Inferior parietal cortex (tissue), 1 donor: ENCODE measurements around the gene NCAN.

Source experiments
- DNase-seq: peaks from one replicate; pipeline ENCODE4 v3.0.0-alpha.2; 2016; ENCODE audit errors: extremely low spot score

NCAN gene

DNA sequence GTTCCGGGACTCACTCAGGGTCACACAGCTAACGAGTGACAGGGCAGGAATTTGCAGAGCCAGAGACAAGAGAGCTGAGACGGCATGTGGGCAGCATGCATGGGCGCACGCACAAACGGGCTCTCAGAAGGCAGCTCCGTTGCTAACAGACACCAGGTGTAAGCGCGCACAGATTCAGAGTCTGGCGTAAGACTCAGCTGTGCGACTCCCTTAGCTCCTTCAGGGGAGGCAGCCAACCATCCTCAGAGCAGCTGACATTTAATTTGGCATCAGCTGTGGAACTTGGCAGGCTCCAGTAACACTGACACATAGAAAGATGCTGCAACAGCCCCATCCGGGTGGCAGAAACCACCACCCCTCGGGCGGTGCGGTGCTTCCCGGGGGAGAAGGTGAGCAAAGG is 68.8 kb downstream of the NCAN start:
- DNase-seq, result peak; percentile 50

DNA sequence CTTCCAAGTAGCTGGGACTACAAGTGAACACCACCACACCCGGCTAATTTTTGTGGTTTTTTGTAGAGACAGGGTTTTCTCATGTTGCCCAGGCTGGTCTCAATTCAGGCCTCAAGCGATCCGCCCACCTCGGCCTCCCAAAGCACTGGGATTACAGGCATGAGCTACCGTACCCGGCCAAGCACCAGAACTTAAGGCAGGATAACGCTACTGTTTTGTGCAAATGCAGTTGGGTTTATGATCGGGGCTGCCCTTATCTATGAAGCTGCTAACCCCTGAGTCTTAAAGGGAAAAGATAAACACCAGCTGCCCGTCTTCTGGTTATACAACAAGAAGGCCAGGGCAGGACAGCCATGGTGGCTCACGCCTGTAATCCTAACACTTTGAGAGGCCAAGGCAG is 73.9 kb downstream of the NCAN start:
- DNase-seq, result no peak

DNA sequence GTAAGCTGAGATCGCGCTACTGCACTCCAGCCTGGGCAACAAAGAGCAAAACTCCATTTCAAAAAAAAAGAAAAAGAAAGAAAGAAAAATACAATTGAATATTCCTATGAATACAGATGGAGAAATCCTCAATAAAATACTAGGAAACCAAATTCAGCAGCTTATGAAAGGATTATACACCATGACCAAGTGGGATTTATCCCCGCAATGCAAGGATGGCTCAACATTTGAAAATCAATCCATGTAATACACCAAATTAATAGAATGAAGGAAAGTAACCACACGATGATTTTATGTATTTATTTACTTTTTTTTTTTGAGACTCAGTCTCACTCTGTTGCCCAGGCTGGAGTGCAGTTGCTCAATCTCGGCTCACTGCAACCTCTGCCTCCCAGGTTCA is 80.8 kb downstream of the NCAN start:
- DNase-seq, result no peak

DNA sequence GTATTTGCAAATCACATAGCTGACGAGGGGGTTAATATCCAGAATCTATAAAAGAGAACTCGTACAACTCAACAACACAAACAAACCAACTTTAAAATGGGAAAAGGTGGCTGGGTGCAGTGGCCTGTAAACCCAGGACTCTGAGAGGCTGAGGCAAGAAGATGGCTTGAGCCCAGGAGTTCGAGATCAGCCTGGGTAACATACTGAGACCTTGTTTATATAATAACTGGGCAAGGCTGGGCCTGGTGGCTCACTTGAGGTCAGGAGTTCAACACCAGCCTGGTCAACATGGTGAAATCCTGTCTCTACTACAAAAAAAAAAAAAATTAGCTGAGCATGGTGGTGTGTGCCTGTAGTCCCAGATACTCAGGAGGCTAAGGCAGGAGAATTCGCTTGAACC is 83.2 kb downstream of the NCAN start:
- no peak for DNase-seq

DNA sequence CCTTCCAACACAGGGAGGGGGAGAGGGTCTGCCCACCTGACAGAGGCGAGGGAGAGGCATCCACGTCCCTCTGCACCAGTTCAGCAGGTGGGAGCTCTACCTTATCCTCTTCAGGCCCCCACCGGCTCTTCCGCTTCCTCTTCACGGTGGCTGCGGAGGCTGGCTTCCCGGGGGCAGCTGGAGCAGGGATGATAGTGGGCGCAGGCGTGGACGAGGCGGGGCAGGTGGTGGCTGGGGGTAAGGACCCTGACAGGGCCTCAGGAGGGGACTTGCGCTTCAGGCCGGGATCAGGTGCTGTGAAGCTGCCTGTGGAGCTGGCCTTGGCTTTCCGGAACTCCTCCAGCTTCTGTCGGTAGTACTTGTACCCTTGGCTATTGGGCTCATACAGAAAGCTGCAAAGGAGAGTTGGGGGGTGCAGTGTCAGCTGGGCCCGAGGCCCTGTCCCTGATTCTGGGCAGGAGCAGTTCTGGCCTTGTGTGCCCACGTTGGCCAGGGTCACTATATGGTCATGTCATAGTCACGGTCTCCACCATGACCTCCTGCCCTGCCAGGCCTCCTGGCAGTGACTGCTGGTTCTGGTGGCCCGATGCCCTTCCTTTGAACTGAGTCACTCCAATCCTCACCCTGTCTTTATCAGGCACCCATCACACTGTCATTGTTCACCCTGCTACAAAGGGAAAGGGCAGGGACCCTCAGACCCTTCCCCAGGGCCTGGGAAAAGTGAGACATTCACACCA is 85.4 kb downstream of the NCAN start:
- DNase-seq, result no peak

DNA sequence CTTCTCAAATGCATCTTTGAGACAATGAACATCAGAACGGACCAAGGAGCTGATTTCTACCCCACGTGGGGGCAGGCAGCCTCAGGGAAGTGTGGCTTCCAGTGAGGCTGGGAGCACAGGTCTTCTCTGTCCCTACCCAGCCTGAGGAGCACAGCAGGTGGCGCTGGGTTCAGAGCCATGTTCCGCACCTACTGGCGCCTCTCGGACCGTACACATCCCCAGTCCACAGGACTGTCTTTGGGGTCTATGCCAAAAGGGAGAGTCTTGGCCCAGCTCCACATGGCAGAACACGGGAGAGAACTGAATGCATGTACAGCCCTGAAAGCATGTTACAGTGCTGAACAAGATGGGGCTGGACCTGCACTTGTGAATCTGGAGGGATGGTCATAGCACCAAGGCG is 86.0 kb downstream of the NCAN start:
- no peak for DNase-seq

DNA sequence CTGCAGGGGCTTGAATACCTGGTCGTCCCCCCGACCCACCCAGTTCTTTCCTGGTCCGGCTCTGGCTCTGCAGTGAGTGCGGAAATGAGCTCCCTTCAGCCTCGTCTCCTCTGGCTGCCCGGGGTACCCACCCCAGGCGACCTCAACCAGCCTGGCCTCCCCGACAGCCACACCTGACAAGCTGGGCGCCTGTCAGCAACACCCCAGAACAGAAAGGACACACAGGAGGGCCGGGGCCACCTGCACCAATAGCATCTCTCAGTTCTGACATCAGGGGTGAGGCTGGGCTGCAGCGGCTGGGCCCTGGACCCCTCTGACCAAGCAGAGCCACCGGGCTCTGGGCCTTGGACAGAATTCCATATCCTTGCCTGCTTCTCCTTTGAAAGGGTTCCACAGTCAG is 88.9 kb downstream of the NCAN start:
- DNase-seq, result no peak
